ENCODE data around the gene C2orf76. TPM values are rescaled to one million over a fixed set of nuclear protein-coding genes. Genes with fewer than 3 reads are reported as not detected.
"Not testable (repeated sequence)": the region's sequence is repeated elsewhere in the genome, so short reads cannot be mapped to it uniquely, and the experiment has no call there.

Gene C2orf76
- total RNA-seq = 10.3 and 10.7 TPM in 2 replicates

DNA sequence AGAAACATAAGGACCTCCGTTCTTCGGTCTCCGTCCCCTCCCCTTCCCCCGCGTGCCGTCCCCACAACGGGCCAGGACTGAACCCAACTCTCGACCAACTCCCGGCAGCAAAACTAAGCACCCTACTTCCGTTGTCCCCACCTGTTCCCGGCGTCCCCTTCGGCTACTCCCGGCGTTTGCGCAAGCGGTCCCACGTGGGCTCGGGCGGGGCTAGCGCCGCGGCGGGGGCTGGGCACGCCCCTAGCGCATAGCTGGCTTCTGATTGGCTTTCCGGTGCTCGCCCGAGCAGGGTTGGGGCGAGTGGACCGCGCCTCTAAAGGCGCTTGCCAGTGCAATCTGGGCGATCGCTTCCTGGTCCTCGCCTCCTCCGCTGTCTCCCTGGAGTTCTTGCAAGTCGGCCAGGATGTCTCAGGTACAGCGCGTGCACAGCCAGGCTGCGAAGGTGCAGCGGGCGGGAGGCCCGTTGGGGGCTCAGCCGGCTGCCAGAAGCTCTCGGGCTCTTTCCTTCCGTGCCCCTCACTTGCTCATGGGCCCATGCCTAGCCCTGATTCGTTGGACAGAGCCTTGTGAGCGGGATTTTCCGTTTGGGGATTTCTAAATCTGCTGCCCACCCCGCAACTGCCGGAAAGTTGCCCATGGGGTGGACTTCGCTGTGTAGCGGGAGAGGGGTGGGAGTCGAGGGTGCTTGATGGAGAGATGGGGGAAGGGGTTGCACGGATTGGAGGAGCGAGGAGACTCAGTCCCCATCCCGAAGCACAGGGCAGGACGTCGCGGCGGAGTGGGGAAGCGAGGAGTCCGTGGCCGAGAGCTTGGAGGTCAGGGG lies at the start of gene C2orf76, which contains the start of gene DBI:
Gene C2orf76 (minus strand): TSS at position 186 of the 823 bp plus-strand sequence. CDS start 26,875 bp downstream, outside the sequence.
Gene DBI (plus strand): TSS at position 329 of the 823 bp plus-strand sequence. CDS start 75 bp downstream, at position 404.
- Mint-ChIP-seq H3K4me3 (peak within 1 kb of the TSS; percentile 99), H3K27me3 (ENCODE audit: insufficient read depth) (no peaks in the 10 kb centered on the region), H3K27ac (peak within 1 kb of the TSS; percentile 99), H3K9me3 (no peaks in the 10 kb centered on the region), H3K36me3 (ENCODE audit: low read depth) (peaks cover 42% of the 10 kb centered on the region), H3K4me1 (ENCODE audit: low read depth) (peaks cover 46% of the 10 kb centered on the region)
- peak; percentile 93 for DNase-seq (ENCODE audit: low spot score)
- intact Hi-C loops (cut with micrococcal nuclease) = loop anchor here (1.0 to 5.0 kb wide), 11 partner anchors 20 to 1552 kb away; partner anchors contain the start of genes CCDC93, DDX18, EPB41L5 and INSIG2

DNA sequence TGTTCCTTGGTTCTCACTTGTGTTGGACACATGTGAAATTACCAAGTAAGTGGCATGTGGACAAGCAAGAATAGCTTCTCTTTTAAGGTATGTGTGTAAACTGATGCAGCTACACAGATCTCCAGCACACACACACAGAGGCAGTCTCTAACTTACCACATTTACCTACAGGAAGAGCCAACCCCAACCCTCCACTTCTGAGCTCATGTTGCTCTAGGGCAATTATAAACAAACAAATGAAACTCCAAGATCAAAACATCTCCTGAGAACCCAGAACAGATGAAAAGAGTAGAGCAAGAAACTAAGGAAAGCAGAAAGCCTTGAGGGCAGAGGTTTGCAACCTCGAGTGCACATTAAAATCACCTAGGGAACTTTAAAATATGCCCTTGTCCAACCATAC lies 49.0 kb upstream of the C2orf76 start:
- no peak overlapping the region for H3K4me3 Mint-ChIP-seq
- no peak for DNase-seq (ENCODE audit: low spot score)
- intact Hi-C loops (cut with micrococcal nuclease) = no loop called here
- no peaks in the 10 kb centered on the region for H3K4me1 Mint-ChIP-seq (ENCODE audit: low read depth)
- peaks cover 14% of the 10 kb centered on the region for H3K27me3 Mint-ChIP-seq (ENCODE audit: insufficient read depth)
- H3K36me3 Mint-ChIP-seq (ENCODE audit: low read depth) = no peaks in the 10 kb centered on the region
- H3K27ac Mint-ChIP-seq = no peak overlapping the region
- no peaks in the 10 kb centered on the region for H3K9me3 Mint-ChIP-seq

DNA sequence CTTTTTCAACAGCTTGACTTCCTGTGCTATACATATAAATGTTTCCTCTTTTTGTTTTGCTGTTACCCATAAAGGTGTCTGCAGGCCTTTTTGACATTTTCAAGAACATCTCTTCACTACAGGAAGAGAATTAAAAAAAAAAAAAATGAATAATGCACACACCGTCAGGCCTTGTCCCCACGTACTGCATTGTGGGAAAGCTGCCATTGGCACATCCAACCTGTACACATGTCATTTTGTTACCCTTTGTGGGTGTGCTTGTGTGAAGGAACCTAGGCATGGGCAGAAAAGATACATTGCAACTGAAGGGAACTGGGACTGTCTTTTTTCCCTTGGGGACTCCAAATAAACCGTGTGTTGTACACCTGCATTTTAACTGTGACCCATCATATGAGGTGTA lies 48.3 kb upstream of the C2orf76 start:
- Mint-ChIP-seq H3K27ac (no peak overlapping the region), H3K36me3 (ENCODE audit: low read depth) (no peaks in the 10 kb centered on the region), H3K4me3 (no peak overlapping the region), H3K4me1 (ENCODE audit: low read depth) (no peaks in the 10 kb centered on the region), H3K9me3 (no peaks in the 10 kb centered on the region), H3K27me3 (ENCODE audit: insufficient read depth) (peaks cover 9% of the 10 kb centered on the region)
- intact Hi-C loops (cut with micrococcal nuclease) = no loop called here
- no peak for DNase-seq (ENCODE audit: low spot score)

DNA sequence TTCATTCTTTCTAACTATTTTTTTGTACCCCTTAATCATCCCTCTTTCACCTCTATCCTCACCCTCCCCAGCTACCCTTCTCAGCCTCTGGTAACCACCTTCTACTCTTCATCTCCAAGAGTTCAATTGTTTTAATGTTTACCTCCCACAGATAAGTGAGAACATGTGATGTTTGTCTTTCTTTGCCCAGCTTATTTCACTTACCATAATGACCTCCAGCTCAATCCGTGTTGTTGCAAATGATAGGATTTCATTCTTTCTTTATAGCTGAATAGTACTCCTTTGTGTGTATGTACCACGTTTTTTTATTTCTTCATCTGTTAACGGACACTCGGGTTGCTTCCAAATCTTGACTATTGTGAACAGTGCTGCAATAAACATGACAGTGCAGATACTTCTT lies 42.9 kb upstream of the C2orf76 start:
- H3K27me3 Mint-ChIP-seq (ENCODE audit: insufficient read depth) = peaks cover 6% of the 10 kb centered on the region
- DNase-seq (ENCODE audit: low spot score) = no peak
- H3K27ac Mint-ChIP-seq = no peak overlapping the region
- no peaks in the 10 kb centered on the region for H3K4me1 Mint-ChIP-seq (ENCODE audit: low read depth)
- H3K36me3 Mint-ChIP-seq (ENCODE audit: low read depth) = no peaks in the 10 kb centered on the region
- intact Hi-C loops (cut with micrococcal nuclease) = loop anchor here (5.0 kb wide), 1 partner anchor 253 kb away; no protein-coding TSS in a partner anchor
- no peak overlapping the region for H3K4me3 Mint-ChIP-seq
- H3K9me3 Mint-ChIP-seq = no peaks in the 10 kb centered on the region

DNA sequence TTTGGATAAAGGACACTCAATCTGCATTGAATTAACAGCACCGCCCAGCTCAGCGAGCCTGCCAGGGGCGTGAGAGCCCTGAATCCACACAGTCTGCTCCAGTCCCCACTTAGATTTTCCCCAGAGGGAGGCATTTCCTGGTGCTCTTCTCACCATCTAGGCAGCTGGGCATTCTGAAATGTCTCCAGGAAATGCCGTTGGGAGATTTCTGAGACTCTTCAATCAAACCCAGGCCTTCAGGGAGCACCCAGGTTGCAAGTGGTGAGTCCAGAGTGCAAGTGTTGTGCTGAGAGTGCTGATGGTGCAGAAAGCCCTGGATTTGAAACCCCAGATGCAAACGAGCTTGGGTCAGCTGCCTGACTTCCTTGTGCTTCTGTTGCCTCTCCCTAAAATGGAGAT lies 41.6 kb upstream of the C2orf76 start:
- H3K27ac Mint-ChIP-seq = no peak overlapping the region
- peaks cover 7% of the 10 kb centered on the region for H3K27me3 Mint-ChIP-seq (ENCODE audit: insufficient read depth)
- intact Hi-C loops (cut with micrococcal nuclease) = loop anchor here (5.0 kb wide), 1 partner anchor 254 kb away; no protein-coding TSS in a partner anchor
- DNase-seq (ENCODE audit: low spot score) = no peak
- no peaks in the 10 kb centered on the region for H3K36me3 Mint-ChIP-seq (ENCODE audit: low read depth)
- H3K9me3 Mint-ChIP-seq = no peaks in the 10 kb centered on the region
- H3K4me1 Mint-ChIP-seq (ENCODE audit: low read depth) = no peaks in the 10 kb centered on the region
- no peak overlapping the region for H3K4me3 Mint-ChIP-seq

DNA sequence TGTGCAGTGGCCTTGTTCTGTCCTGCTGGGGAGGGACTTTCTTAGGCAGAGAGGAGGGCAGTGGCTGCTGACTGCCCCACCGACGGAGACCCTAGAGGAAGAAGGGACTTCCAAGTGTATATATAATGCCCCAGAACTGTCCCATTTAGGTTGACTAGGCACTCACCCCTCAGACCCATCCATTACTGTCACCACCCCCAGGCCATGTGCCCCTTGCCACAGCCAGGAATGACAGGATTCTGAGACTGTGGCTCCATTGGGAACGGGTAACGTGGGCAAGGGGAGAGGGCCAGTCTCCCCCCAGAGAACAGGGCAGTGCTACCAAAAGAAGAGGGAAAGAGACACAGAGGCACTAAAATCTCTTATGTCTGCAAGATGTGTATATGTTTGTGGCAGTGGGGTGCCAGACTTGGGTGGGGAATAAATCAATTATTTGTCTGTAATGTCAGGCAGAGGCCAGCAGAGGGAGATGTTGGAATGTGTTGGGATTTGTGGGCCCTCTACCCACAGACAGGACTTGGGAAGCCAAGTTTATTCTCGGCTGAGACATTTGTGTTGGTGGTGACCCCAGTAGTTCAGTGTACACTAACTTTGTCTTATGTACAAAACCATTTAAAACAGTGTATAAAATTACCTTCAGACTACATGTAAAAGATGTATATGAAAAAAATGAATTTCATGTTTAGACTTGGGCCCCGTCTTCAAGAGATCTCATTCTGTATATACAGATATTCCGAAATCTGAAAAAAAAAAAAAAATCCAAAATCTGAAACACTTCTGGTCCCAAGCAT lies 41.0 kb upstream of the C2orf76 start:
- intact Hi-C loops (cut with micrococcal nuclease) = loop anchor here (1.0 to 5.0 kb wide), 2 partner anchors 69 to 255 kb away; no protein-coding TSS in a partner anchor
- DNase-seq (ENCODE audit: low spot score) = no peak

DNA sequence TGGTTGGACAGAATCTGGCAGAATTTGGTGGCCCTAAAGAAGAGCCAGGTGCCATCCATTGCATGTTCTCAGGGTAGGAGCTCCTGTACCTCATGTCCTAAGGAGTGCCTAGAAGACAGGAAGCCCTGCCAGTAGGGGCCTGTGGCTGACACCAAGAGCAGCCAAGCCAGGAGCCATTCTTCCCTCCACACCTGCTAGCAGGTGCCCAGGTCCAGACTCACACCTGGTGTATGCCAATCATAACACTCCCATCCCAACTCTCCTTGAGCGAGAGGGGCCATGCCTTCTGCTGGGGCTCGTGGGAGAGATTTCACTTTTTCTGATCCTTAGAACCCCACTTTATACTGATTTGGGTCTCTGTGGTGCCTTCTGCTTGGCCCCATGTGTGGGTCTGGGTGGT lies 38.5 kb upstream of the C2orf76 start:
- Mint-ChIP-seq H3K27me3 (ENCODE audit: insufficient read depth) (peaks cover 7% of the 10 kb centered on the region), H3K9me3 (no peaks in the 10 kb centered on the region), H3K36me3 (ENCODE audit: low read depth) (no peaks in the 10 kb centered on the region), H3K27ac (no peak overlapping the region), H3K4me1 (ENCODE audit: low read depth) (no peaks in the 10 kb centered on the region), H3K4me3 (no peak overlapping the region)
- no peak for DNase-seq (ENCODE audit: low spot score)
- intact Hi-C loops (cut with micrococcal nuclease) = loop anchor here (5.0 kb wide), 1 partner anchor 257 kb away; no protein-coding TSS in a partner anchor

More for the DNA sequence above, 41.0 kb upstream of the C2orf76 start:
- Mint-ChIP-seq H3K27ac (no peak overlapping the region), H3K4me1 (ENCODE audit: low read depth) (no peaks in the 10 kb centered on the region), H3K4me3 (no peak overlapping the region), H3K27me3 (ENCODE audit: insufficient read depth) (peaks cover 7% of the 10 kb centered on the region), H3K36me3 (ENCODE audit: low read depth) (no peaks in the 10 kb centered on the region), H3K9me3 (no peaks in the 10 kb centered on the region)

DNA sequence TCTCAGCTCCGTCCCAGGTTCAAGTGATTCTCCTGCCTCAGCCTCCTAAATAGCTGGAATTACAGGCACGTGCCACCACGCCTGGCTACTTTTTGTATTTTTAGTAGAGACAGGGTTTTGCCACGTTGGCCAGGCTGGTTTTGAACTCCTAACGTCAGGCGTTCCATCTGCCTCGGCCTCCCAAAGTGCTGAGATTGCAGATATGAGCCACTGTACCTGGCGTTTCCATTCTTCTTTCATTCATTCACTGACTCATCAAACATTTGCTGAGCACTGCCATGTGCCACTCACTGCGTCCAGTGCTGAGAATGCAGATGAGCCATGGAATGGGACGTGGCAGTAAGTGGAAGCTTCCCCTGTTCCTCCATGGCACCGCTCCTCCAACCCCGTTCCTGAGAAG lies 37.0 kb upstream of the C2orf76 start:
- H3K27ac Mint-ChIP-seq; DNase-seq (ENCODE audit: low spot score); H3K4me1 Mint-ChIP-seq (ENCODE audit: low read depth); intact Hi-C loops (cut with micrococcal nuclease); H3K27me3 Mint-ChIP-seq (ENCODE audit: insufficient read depth); H3K4me3 Mint-ChIP-seq; H3K9me3 Mint-ChIP-seq; H3K36me3 Mint-ChIP-seq (ENCODE audit: low read depth): not testable (repeated sequence)

DNA sequence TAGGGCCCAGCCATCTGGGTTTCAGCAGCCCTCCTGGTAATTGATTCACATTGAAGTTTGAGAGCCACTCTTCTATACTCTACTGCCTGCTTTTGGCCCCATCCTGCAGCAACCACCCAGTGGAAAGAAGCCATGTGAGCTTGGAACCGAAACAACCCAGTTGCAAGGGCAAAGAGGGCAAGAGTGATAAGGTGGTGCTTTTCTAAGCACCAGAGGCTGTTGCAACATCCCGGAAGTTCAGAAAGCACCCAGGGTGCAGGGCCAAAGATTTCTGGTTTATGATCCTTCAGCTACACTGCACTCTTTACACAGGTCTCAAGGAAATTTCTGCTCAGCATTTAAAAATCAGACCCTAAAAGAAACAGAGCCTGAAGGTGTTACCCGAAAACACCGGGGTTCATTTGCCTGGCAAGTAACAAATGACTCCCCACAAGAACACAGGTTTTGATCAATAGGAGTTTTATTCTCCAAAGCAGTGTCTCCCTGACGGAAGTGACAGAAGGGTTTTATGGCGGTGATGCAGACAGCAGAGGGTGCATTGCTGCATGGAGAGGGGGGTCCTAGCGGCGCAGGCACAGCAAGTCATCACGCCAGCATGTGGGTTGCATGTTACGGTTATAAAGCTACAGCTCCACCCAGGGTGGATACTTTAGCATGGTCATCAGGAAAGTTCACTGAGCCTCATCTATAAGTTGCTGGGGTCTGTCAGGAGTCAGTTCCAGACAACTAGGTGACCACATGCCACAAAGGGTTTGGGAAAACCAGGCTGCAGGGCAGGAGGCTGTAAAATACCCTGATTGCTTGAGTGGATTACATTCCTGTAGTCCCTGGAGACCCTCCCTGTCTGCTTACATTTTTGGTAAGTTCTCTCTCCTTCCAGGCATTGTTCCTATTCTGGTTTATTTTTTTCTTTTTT lies 36.3 kb upstream of the C2orf76 start:
- no peaks in the 10 kb centered on the region for H3K4me1 Mint-ChIP-seq (ENCODE audit: low read depth)
- intact Hi-C loops (cut with micrococcal nuclease) = no loop called here
- H3K4me3 Mint-ChIP-seq = no peak overlapping the region
- DNase-seq (ENCODE audit: low spot score) = no peak
- H3K27me3 Mint-ChIP-seq (ENCODE audit: insufficient read depth) = peaks cover 9% of the 10 kb centered on the region
- no peak overlapping the region for H3K27ac Mint-ChIP-seq
- no peaks in the 10 kb centered on the region for H3K9me3 Mint-ChIP-seq
- no peaks in the 10 kb centered on the region for H3K36me3 Mint-ChIP-seq (ENCODE audit: low read depth)

DNA sequence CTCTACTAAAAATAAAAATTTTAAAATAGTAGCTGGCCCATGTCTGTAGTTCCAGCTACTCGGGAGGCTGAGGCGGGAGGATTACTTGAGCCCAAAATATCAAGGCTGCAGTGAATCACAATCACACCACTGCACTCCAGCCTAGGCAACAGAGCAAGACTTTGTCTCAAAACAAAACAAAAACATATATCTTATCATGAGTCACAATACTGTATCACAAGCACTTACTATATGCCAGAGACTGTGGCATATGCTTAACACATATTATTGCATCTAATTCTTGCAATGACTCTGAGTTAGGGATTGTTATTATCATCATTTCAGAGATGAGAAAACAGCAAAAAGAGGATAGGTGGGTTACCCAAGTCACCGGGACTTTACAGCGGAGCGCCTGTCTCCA lies 35.5 kb upstream of the C2orf76 start:
- Mint-ChIP-seq H3K27ac (no peak overlapping the region), H3K4me1 (ENCODE audit: low read depth) (no peaks in the 10 kb centered on the region), H3K9me3 (no peaks in the 10 kb centered on the region), H3K4me3 (no peak overlapping the region), H3K27me3 (ENCODE audit: insufficient read depth) (peaks cover 7% of the 10 kb centered on the region), H3K36me3 (ENCODE audit: low read depth) (no peaks in the 10 kb centered on the region)
- intact Hi-C loops (cut with micrococcal nuclease) = no loop called here
- no peak for DNase-seq (ENCODE audit: low spot score)

DNA sequence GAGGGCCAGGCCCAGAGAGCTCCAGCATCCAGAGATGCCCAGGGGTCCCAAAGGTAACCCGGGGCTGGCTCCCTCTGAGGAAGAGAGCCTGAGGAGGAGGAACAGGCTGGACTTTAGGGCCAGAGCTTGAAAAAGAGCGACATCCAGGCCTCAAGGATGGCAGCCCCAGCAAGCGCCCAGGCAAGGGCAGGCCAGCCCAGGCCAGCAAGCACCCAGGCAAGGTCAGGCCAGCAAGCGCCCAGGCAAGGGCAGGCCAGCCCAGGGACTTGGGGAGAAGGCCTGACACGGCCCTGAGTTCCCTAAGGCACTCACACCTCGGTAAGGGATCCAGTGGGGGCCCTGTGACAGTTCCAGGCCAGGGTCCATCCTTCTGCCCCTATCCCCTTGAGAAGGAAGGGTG lies 30.6 kb upstream of the C2orf76 start:
- no peaks in the 10 kb centered on the region for H3K36me3 Mint-ChIP-seq (ENCODE audit: low read depth)
- peaks cover 11% of the 10 kb centered on the region for H3K27me3 Mint-ChIP-seq (ENCODE audit: insufficient read depth)
- H3K9me3 Mint-ChIP-seq = no peaks in the 10 kb centered on the region
- H3K4me1 Mint-ChIP-seq (ENCODE audit: low read depth) = no peaks in the 10 kb centered on the region
- DNase-seq (ENCODE audit: low spot score) = no peak
- no peak overlapping the region for H3K27ac Mint-ChIP-seq
- no peak overlapping the region for H3K4me3 Mint-ChIP-seq
- intact Hi-C loops (cut with micrococcal nuclease) = no loop called here

Data from activated T-helper 1 cell treated with anti-CD3 and anti-CD28 coated beads, Interleukin-12 subunit alpha, Interleukin-12 subunit beta, Interleukin-2, Interleukin-4 antibody, amounts not matched to agents 30 ng/mL and 10 ng/mL and 1 ng/mL, durations not matched to agents 14 hours and 24 hours and 36 hours (primary cell).